ENCODE measurements around the gene CCDC92.
A peak's percentile ranks its signal among the peaks of the same experiment; 100 is the strongest.

The CCDC92 gene

DNA sequence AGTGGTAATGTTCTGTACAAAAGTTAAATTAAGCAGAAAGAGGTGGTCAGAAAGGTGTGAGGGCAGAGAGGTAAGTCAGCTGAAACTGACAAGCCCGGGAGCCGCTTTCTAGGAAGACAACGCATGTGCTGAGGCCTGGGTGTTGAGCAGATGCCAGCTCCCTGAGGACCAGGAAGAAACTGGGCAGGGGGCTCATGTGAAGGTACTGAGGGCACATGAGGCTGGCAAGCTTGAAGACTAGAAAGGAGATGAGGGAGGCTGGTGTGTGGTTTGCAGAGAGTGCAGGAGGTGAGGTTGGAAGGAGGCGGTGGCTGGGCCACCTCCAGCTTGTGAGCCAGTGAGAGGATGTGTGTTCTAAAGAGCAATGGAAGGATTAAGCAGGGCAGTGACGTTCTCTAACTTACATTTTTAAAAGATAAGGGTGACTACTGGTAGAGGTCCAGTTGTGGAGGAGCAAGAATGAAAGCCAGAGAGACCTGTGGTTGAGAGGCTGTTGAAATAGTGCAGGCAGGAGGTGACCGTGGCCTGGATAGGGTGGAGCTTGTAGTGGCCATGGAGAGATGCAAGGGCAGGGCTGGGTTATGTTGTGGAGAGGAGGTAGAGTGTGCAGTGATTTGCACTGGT, 29.5 kb upstream of the CCDC92 start:
- DNase-seq (ENCODE audit: low spot score) = no peak

DNA sequence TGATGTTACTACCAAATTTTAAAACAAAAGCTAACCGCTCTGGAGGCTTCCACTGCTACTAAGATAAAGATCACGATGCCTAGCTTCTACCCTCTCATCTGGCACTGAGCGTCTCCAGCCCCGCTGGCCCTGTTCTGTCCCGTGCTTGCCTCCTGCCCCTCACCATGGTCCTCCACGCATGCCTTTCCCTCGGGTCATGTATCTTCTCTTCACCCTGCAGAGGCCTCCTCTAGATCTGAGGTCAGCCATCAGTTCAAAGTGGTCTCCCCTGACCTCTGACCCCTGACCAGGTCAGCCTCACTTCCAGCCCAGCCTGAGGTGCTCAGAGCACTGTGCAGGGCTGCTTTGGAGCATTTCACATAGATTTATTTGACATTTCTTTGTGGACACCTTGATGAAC, 28.7 kb upstream of the CCDC92 start:
- no peak for DNase-seq (ENCODE audit: low spot score)

DNA sequence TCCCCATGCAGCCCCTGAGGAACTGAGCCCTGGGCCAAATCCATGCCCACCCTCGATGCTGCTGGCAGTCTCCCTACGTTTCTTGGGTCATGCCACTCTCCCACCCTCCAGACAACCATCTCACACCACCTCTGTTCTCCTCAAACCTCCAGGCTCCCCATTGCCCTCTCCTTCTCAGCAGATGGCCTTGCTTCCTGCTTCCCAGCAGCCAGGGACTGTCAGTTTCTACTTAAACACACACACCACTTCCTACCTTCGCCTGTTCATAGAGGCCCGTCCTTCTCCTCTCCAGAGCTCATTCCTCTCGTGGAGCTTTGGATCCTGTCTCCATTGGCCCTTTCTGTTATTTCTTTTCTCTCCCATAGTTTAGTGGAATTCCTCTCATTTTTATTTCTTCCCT, 27.5 kb upstream of the CCDC92 start:
- DNase-seq (ENCODE audit: low spot score) = no peak

DNA sequence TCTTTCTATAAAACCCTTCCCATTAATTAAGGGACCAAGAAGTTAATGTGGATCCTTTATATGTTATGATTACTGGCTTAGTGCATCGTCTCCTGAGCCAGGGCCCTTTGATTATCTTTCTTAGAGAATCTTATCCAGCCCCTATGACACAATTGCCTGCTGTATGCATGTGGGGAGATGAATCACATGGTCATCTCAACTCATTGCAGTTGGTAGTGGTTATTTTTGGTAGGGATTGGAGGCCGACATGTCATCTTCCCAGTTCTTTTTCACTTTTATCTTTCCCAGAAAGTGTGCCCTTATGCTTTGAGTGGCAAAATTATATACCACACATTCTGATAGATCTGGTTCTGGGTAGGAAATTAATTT, 26.3 kb upstream of the CCDC92 start:
- peak; percentile 24 for DNase-seq (ENCODE audit: low spot score)

DNA sequence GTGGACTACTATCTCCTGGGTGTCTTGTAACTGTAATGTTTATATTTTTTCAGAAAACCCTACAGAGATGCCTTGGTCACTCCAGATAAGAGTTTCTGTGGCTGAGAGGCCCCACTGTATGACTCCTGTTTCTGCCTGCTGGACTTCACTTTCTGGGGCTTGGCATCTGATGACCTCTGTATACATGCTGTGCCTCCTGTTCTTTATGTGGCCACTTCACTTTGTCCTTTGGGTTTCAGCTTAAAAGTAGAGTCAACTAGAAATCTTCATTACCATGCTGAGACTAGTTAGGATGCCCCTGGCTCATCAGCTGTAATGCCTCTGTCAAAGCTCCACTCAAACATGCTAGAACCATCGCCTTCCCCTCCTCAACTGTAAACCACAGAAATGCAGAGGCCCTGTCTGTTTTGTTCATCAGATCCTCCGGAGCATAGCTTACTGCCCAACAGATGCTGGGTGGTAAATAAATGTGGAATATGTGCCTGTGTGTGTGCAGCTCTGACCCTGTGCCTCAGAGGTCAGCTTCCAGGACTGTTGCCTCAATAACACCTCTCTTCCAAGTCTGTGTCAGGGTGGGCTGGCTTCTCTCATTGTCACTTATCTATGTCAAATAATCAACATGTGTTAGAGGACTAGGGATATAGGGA, 25.8 kb upstream of the CCDC92 start:
- DNase-seq (ENCODE audit: low spot score) = no peak

DNA sequence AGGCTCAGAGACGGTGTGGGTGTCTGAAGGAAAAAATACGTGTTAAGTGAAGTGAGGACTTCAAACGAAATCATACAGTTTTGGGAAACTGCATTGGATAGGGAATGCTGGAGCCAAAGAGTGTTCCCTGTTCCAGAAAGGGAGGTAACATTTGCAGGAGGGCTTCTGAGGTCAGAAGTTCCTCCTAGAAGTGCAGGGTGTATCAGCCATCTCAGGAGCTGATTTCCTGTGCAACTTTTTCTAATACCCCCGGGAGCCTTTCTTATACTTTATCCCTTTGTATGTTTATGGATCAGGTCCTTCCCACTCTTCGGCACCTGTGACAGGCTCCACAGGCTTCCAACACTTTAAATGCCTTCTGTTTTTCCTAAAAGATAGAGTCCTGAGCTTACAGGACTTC, 25.3 kb upstream of the CCDC92 start:
- DNase-seq (ENCODE audit: low spot score) = no peak

DNA sequence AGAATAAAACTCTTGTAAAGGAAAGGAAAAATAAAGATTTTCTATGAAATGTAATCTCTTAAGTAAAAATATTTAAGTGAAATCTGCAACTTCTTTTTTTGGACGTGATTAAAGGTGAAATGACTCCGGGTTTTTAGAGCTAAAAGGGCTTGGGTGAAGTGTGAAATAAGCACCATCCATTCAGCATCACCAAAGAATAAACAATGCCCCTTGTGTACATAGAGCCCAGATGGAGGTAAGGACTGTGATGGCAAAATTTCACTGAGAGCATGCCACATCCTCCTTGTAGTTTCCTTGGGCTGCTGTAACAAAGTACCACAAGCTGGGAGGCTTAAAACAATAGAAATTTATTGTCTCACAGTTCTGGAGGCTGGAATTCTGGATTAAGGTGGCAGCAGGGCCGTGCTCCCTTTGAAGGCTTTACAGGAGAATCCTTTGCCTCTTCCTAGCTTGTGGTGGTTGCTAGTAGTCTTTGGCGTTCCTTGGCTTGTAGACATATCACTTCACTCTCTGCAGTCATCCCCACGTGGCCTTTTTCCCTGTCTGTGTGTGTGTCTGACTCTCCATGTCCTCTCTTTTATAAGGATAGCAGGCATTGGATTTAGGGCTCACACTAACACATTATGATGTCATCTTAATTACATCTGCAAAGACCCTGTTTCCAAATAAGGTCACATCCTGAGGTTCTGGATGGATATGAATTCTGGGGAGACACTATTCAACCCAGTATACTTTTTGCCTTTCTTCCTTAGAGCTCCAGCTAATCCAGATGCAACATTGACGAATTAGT, 24.6 kb upstream of the CCDC92 start:
- DNase-seq (ENCODE audit: low spot score) = no peak

DNA sequence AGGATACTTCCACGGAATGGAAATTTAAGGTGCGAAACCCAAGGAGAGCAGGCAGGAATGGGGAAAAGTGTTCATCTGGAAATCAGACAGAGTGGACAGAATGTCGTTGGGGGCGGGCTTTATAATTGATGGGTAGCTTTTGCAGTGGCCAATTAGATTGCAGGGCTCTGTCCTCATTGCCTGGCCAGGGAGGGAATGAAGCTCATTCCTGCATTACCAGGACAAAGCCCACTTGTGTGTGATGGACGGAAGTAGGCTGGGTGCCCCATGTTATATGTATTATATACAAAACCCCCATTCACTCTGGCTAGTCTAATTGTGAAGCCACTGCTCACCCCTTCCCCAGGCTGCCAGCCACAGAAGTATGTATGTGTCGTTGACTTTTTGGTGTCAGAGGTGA, 23.9 kb upstream of the CCDC92 start:
- no peak for DNase-seq (ENCODE audit: low spot score)

DNA sequence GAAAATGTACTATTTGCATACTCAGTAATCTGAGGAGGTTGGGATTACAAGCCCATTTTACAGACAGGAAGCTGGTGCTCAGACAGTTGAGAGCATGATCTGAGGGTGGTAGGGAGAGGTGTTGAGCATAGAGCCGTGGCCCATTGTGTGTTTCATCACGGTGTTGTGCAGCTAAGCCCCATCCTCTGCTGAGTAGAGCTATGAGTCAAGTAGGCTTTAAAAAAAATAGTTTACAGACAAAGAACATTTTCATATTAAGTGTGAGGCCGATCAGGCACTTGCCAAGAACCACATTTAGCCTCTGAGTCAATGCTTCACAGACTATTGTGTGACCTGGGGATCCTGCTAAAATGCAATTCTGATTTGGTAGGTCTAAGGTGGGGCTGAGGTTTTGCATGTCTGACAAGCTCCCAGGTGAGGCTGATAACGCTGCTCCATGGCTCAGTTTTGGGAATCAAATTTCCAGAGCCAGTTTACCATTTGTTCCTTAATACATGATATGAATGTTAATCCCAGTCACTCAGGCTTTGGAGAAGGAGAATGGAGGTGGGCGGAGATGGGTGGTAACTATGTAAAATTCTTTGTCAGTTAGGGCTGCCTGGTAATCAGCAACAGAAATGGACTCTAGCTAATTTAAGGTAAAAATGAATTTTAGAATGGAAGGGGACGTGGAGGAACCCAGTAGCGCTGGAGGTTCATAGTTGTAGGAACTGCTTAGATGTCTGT, 22.6 kb upstream of the CCDC92 start:
- peak; percentile 51 for DNase-seq (ENCODE audit: low spot score)

DNA sequence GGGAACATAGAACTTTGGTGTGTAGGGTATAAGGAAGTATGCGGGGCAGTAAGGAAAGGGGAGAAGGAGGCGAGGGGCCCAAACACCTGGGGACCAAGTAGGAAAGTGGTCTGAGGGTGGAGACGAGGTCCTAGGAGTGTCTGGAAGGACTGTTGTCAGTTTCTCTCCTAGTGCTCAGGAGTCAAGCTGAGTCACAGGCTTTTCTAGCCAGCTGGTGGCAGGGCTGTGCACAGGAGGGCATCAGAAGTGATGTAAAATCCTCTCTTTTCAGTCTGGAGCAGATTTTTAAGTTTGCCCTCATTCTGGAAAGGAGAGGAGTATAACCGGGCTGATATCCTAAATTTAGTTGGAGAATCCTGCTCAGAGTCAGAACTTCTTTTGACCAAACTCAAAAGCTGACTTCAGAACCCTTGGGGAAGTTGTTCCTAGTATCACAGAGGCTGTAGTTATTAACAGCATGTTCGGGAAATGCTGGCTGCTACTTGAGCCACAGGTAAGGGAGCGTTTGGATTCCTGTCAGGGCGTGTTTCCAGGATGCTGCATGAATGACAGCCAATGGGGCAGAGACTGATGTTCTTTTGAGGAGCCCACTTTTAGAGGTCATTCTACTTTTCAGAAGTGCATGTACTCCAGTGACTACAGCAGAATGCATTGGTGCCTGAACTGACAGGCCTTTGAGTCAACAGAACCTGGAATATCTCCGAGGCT, 19.6 kb upstream of the CCDC92 start:
- no peak for DNase-seq (ENCODE audit: low spot score)

DNA sequence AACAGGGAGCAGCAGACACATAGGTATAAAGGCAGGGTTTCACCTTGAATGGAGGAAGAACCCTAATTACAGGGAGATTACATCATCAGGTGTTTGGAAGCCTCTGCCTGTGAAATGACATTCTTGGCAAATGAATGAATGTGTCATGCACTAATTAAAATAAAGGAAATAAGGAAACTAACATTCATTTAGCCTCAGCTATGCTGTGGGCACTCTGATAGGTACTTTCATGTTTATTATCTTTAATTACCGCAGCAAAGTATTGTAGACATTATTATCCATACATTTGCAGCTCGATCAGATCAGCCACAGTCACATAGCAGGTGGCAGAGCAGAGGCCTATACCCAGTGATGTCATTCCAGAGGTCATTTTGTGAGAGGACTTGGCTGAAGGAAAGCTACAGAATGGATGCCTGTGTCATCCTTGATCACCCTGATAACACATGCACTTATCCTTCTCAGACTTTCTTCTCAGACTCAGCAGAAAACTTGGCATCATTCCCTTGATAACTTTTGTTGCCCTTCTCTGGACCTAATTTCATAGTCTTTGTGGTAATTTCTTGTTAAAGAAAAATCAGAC, 18.8 kb upstream of the CCDC92 start:
- no peak for DNase-seq (ENCODE audit: low spot score)

DNA sequence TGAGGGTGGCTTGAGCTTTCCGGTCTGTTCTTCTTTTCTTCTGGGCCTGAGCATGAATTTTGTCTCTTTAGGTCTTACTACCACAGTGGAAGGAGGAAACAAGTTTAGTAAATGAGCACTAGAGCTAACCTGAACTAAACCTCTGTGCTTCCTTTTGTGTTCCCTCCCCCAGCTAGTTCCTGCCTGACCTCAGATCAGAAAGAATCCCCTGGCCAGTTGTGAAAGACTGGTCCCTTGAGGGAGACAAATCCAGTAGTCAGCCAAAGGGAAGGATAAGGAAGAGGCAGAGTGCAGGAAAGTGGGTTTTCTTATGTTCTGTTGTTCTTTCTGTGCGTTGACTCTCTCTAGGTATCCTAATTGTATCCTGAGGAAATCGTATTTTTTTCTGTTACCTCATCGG, 17.9 kb upstream of the CCDC92 start:
- peak; percentile 64 for DNase-seq (ENCODE audit: low spot score)

DNA sequence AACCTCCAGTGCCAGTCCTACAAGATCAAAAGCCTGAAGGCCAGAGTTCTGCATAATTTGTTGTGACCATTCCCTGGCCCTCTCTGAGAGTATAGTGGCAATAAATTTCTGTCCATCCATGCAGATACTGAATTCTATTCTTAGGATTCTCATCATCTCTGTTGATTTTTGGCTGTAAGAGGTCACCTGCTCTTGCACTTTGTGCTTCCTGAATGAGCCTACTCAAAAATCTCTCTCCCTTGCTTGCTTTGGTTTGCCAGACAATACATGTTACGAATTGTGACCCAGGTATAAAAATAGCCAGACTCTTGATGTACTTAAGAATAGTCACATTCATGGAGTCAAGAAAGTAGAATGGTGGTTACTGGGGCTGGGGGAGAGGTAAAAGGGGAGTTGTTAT, 17.1 kb upstream of the CCDC92 start:
- DNase-seq (ENCODE audit: low spot score) = no peak

DNA sequence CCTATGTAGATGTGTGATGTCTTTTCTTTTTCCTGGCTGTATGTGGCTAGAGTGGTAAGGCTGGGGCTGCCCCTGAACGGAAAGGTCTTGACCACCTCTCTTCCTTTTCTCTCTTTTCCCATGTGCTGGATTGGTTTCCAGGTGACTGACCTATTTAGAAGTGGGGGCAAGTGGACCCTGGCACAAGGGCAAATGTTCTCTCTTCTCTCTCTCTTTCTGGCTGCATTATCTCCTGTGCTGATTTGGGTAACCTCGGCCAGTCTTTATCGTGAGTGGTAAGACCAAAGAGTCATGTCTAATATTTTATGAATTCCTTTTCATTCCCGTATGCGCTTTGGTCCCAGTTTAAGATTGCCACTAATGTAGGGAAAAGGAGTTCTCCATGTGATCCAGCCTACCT, 16.5 kb upstream of the CCDC92 start:
- DNase-seq (ENCODE audit: low spot score) = no peak

DNA sequence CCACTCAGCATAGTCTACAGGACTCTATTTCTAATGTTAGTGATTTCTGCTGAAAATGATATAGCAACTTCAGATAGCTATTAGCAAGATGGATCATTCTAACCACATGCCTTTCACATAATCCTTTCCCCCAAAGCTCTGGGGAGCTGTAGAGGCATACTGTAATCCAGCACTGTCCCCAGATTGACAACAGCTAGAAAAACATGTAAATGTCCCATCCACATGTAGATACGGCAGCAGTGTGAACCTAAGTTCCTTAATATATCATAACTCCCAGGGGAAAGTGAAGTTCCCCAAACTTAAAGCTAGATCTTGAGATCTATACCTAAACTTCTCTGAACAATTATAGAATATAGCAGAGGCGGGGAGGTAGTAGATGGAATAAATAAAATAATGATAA, 14.4 kb upstream of the CCDC92 start:
- no peak for DNase-seq (ENCODE audit: low spot score)

DNA sequence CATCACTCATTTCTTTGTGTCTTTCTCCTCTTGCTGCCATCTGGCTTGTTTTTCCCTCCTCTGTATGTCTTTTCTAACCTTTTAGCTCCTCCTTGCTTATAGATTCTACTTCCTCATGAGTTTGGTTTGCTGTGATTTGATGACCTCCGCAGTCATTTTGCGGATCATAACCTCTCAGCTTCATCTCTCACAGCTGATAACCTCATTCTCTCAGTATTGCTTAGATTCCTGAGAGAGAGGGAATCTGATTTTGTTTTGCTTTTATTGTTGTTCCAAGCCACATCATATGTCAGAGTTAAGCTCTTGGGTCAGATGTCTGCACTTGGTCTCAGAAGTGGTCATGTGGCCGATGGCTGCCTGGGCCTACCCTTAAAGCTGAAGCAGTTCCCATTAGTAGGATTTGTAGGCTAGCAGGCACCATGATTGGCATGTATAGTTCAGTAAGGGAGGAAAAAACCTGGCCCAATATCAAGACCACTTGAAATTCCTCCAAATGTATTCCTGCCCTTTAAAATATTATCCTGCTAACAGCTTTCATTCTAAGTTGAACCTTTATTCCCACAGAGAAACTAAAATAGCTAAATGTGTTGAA, 13.8 kb upstream of the CCDC92 start:
- DNase-seq (ENCODE audit: low spot score) = no peak

DNA sequence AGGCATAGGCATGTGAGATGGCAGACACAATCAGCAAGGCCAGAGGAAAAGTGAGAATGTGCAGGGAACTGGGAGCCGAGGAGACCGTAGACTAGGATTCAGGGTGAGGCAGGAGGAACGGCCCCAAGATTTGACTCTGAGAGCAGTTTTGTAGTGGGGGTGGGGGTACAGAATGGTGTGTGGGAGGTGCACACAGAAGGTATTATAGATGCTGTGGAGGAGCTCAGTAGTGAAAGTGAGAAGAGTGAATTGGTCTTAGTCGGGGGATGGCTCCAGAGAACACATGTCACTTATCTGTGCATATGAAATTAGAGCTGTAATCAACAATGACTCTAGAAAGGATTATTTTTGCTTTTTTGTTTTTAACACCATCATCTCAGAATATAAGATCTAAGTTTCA, 12.3 kb upstream of the CCDC92 start:
- no peak for DNase-seq (ENCODE audit: low spot score)

DNA sequence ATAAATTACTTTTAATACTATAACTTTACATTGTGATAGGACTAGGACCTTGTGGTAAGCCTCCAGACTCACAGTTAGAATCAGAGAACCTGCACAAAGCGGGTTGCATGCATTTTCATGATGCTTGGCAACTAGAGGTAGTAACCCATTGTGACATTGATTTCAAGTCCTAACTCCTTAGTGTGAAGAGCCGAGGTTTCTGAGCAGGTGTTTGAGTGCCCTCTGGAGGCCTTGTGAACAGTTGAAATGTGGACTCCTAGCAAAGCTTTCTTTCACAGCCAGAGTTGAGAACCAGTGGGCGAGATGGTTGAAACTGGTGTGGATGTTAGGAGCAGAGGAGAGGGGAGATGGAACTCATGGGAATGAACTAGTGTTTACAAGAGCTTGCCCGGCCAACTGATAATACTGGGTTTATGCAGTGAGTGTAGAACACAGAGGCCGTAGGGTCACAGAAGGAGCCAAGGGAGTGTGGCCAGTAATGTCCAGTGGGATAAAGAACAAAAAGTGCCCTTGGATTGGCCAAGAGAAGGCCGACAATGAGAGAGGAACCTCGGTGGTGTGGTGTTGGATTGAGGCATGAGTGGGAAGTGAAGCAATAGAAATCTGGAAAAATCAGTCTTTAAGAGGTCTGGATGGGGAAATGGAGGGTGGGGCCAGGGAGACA, 11.3 kb upstream of the CCDC92 start:
- DNase-seq (ENCODE audit: low spot score) = peak; percentile 52

DNA sequence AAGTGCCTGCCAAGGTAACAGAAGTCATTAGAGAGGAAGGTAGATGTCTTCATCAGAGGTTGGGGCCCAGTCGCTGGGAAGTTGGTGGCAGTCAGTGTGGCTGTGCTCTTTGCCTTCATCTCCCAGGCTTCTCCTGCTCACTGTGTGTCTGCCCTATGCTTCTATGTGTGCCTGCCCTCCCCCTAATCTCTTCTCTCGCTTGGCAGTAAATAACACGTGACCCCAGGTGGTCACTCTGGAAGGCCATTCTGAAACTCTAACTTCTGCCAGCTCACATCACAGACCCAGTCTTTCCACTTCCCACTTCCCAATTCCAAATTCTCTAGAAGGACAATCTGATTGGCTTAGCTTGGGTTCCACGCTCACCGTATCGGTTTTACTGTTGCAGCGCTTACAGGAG, 9.6 kb upstream of the CCDC92 start:
- DNase-seq (ENCODE audit: low spot score) = no peak

DNA sequence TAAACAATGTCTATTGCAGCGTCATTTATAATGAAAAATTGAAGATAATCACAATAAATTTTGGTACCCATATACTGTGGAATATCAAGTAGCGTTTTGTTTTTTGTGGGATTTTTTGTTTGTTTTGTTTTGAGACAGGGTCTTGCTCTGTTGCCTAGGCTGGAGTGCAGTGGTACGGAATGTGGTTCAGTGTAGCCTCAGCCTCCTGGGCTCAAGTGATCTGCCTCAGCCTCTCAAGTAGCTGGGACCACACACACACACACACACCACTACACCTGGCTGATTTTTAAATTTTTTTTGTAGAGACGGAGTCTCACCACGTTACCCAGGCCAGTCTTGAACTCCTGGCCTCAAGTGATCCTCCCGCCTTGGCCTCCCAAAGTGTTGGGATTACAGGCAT, 6.9 kb upstream of the CCDC92 start:
- DNase-seq (ENCODE audit: low spot score) = no peak

DNA sequence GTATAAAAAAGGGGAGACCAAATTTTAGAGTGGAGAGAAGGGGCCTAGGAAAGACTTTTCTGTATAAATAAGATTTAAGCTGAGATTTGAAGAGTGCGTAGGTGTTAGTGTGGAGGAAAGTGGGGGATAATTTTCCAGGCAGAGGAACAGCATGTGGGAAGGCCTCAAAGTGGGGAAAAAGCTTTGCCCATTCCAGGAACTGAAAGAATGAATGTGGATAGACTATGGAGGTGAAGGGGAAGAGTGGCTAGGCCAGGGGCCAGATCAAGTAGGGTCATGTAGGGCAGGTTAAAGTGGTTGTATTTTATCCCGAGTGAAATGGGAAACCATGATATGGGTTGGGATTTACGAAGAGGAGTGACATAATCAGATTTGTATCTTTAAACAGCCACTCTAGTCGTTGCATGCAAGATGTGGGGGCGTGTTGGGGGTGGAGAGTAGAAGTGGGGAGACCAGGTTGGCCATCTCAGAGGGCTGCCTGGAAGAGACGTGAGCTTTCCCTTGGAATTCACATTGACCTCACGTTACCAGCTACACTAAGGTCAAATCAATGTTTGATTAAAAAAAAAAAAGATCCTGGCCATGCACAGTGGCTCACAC, 3.7 kb upstream of the CCDC92 start:
- DNase-seq (ENCODE audit: low spot score) = no peak
